Measurements from ENCODE around the gene PEX11G. TPM values are rescaled to one million over a fixed set of nuclear protein-coding genes. Genes with fewer than 3 reads are reported as not detected.
"Not testable (repeated sequence)": the region's sequence is repeated elsewhere in the genome, so short reads cannot be mapped to it uniquely, and the experiment has no call there.

The PEX11G gene
- polyA plus RNA-seq, 2 of the 4 experiments (the other 2 are of a cell fraction) = 1.3 to 1.9 TPM

GRCh38 chr19:7434391-7434790 lies 54.4 kb downstream of the PEX11G start:
- CTCF ChIA-PET = no interaction called here
- POLR2A ChIA-PET = no interaction called here

GRCh38 chr19:7433456-7433855 lies 55.4 kb downstream of the PEX11G start:
- 76% methylated on average over 7 of the region's 7 CpGs for WGBS (ENCODE audit: missing lambda C conversion rate)
- FAIRE-seq; H3K4me3 ChIP-seq; POLR2A ChIA-PET; H3K9me3 ChIP-seq; H3K4me1 ChIP-seq; DNase-seq (ENCODE audit: low read depth in 1 of 2, low spot score in 1 of 2); H3K27ac ChIP-seq; ATAC-seq; H3K4me2 ChIP-seq: not testable (repeated sequence)
- CTCF ChIA-PET = interaction anchor here (0.6 kb wide), 1 partner anchor 470 kb away, joined by 3 read pairs; no protein-coding TSS in a partner anchor

More at GRCh38 chr19:7434391-7434790, 54.4 kb downstream of the PEX11G start:
- 94% methylated on average over 10 of the region's 10 CpGs for WGBS (ENCODE audit: missing lambda C conversion rate)
- no peak for TF ChIP-seq CTCF (IDR thresholded peaks at IDR 0.05)
- no peak for TF ChIP-seq CBX2 (IDR thresholded peaks at IDR 0.05; ENCODE audit: borderline replicate concordance, low read depth)
- no peak for TF ChIP-seq JUN (IDR thresholded peaks at IDR 0.05)
- no peak for TF ChIP-seq SREBF2 (IDR thresholded peaks at IDR 0.05)
- no peak for TF ChIP-seq RCOR1 (IDR thresholded peaks at IDR 0.05; ENCODE audit: low read depth, low read length)
- no peak for TF ChIP-seq HMGXB4 (CRISPR knock-in tag; IDR thresholded peaks at IDR 0.05; ENCODE audit: borderline replicate concordance)
- TF ChIP-seq ZNF302 (CRISPR knock-in tag; IDR thresholded peaks at IDR 0.05) = no peak
- TF ChIP-seq FOXS1 (CRISPR knock-in tag; IDR thresholded peaks at IDR 0.05) = no peak
- TF ChIP-seq RARB (CRISPR knock-in tag; IDR thresholded peaks at IDR 0.05) = no peak
- TF ChIP-seq MAZ (IDR thresholded peaks at IDR 0.05; ENCODE audit: borderline replicate concordance, low read depth, low read length) = no peak
- TF ChIP-seq E2F6 (IDR thresholded peaks at IDR 0.05; ENCODE audit: borderline replicate concordance, low read depth) = no peak
- TF ChIP-seq FOSB (CRISPR knock-in tag; IDR thresholded peaks at IDR 0.05) = no peak
- no peak for TF ChIP-seq ZSCAN20 (CRISPR knock-in tag; IDR thresholded peaks at IDR 0.05)
- Histone ChIP-seq H3K9me3 (no peaks in the 10 kb centered on the region), H3K4me3 (no peak overlapping the region), H3K4me1 (no peaks in the 10 kb centered on the region), H3K4me2 (no peak overlapping the region), H3K27ac (no peak overlapping the region)
- no peak for FAIRE-seq
- ATAC-seq = no peak
- DNase-seq (ENCODE audit: low read depth in 1 of 2, low spot score in 1 of 2) = no peak

GRCh38 chr19:7429638-7430282 lies 59.1 kb downstream of the PEX11G start:
- Histone ChIP-seq H3K4me3 (no peak overlapping the region), H3K4me2 (no peak overlapping the region), H3K4me1 (peaks cover 13% of the 10 kb centered on the region; the same call in 1 of the 3 replicates), H3K9me3 (no peaks in the 10 kb centered on the region), H3K27ac (no peak overlapping the region)
- 88% methylated on average over 8 of the region's 8 CpGs for WGBS (ENCODE audit: missing lambda C conversion rate)
- ChIA-PET CTCF (no interaction called here), POLR2A (no interaction called here)
- no peak for TF ChIP-seq MAFK (IDR thresholded peaks at IDR 0.05; ENCODE audit: partially characterized antibody)
- TF ChIP-seq NFE2L2 (conservative IDR thresholded peaks at IDR 0.05; ENCODE audit: low read length) = no peak
- no peak for TF ChIP-seq CHD4 (IDR thresholded peaks at IDR 0.05; ENCODE audit: borderline replicate concordance)
- no peak for TF ChIP-seq HES2 (IDR thresholded peaks at IDR 0.05)
- TF ChIP-seq CBX2 (IDR thresholded peaks at IDR 0.05; ENCODE audit: borderline replicate concordance, low read depth) = no peak
- TF ChIP-seq MYC (IDR thresholded peaks at IDR 0.05; ENCODE audit: borderline replicate concordance, low read length) = no peak
- no peak for TF ChIP-seq TFCP2L1 (CRISPR knock-in tag; IDR thresholded peaks at IDR 0.05)
- no peak for TF ChIP-seq POLR2AphosphoS2 (conservative IDR thresholded peaks at IDR 0.05; ENCODE audit: low read length)
- no peak for TF ChIP-seq RARB (CRISPR knock-in tag; IDR thresholded peaks at IDR 0.05)
- TF ChIP-seq PHF8 (IDR thresholded peaks at IDR 0.05; ENCODE audit: borderline replicate concordance, low read depth) = no peak
- TF ChIP-seq EP300 (IDR thresholded peaks at IDR 0.05) = no peak
- TF ChIP-seq FOSL2 (IDR thresholded peaks at IDR 0.05) = no peak
- no peak for TF ChIP-seq FOSL2 (CRISPR knock-in tag; IDR thresholded peaks at IDR 0.05)
- TF ChIP-seq NPAS2 (CRISPR knock-in tag; IDR thresholded peaks at IDR 0.05; ENCODE audit: borderline replicate concordance) = no peak
- TF ChIP-seq CHD2 (IDR thresholded peaks at IDR 0.05; ENCODE audit: low read length, partially characterized antibody) = no peak
- no peak for TF ChIP-seq SREBF2 (IDR thresholded peaks at IDR 0.05)
- no peak for TF ChIP-seq KDM5A (IDR thresholded peaks at IDR 0.05)
- no peak for TF ChIP-seq RFX5 (IDR thresholded peaks at IDR 0.05)
- TF ChIP-seq RCOR1 (IDR thresholded peaks at IDR 0.05; ENCODE audit: low read depth, low read length) = no peak
- no peak for TF ChIP-seq HOXA7 (CRISPR knock-in tag; IDR thresholded peaks at IDR 0.05)
- TF ChIP-seq EHF (CRISPR knock-in tag; IDR thresholded peaks at IDR 0.05) = no peak
- FAIRE-seq (no peak), ATAC-seq (no peak), DNase-seq (ENCODE audit: low read depth in 1 of 2, low spot score in 1 of 2) (no peak)
